Osteocyte (in vitro differentiated cells): ENCODE measurements around the gene SDF4. TPM values are rescaled to one million over a fixed set of nuclear protein-coding genes. Genes with fewer than 3 reads are reported as not detected.

Experiments
- DNase-seq: peaks from one replicate; pipeline ENCODE4 v3.0.0; 2021; ENCODE audit warnings: mixed read lengths; ENCODE audit not compliant: unreplicated experiment; ENCODE audit errors: extremely low spot score
- H3K27ac Mint-ChIP-seq: one replicate; pipeline ENCODE4 v1.8.0; 2021; ENCODE audit warnings: mild to moderate bottlenecking, mixed read lengths; ENCODE audit not compliant: unreplicated experiment
- H3K27me3 Mint-ChIP-seq: one replicate; pipeline ENCODE4 v1.8.0; 2021; ENCODE audit warnings: mixed read lengths; ENCODE audit not compliant: unreplicated experiment
- H3K36me3 Mint-ChIP-seq: one replicate; pipeline ENCODE4 v1.8.0; 2021; ENCODE audit warnings: mixed read lengths; ENCODE audit not compliant: unreplicated experiment
- H3K4me1 Mint-ChIP-seq: one replicate; pipeline ENCODE4 v1.8.0; 2021; ENCODE audit warnings: mixed read lengths; ENCODE audit not compliant: unreplicated experiment
- H3K4me3 Mint-ChIP-seq: one replicate; pipeline ENCODE4 v1.8.0; 2021; ENCODE audit warnings: mild to moderate bottlenecking, moderate library complexity, mixed read lengths; ENCODE audit not compliant: unreplicated experiment
- H3K9me3 Mint-ChIP-seq: one replicate; pipeline ENCODE4 v1.8.0; 2021; ENCODE audit warnings: mixed read lengths; ENCODE audit not compliant: unreplicated experiment
- total RNA-seq: library from RNA; stranded (reverse); gene quantifications from 2 replicates; pipeline ENCODE4 v1.2.1, GENCODE V29; 2021
- TF ChIP-seq, protein P1 (sequence below): fragments of 200-600 bp; sonication (generic); IDR thresholded peaks from 2 replicates; pipeline ENCODE4 v1.5.0; 2021; ENCODE audit warnings: antibody characterized with exemption, mild to moderate bottlenecking, moderate library complexity

The SDF4 gene
- total RNA-seq, 1 donor from 2014 or later, result 196 TPM

- TF ChIP-seq, protein P1, sequence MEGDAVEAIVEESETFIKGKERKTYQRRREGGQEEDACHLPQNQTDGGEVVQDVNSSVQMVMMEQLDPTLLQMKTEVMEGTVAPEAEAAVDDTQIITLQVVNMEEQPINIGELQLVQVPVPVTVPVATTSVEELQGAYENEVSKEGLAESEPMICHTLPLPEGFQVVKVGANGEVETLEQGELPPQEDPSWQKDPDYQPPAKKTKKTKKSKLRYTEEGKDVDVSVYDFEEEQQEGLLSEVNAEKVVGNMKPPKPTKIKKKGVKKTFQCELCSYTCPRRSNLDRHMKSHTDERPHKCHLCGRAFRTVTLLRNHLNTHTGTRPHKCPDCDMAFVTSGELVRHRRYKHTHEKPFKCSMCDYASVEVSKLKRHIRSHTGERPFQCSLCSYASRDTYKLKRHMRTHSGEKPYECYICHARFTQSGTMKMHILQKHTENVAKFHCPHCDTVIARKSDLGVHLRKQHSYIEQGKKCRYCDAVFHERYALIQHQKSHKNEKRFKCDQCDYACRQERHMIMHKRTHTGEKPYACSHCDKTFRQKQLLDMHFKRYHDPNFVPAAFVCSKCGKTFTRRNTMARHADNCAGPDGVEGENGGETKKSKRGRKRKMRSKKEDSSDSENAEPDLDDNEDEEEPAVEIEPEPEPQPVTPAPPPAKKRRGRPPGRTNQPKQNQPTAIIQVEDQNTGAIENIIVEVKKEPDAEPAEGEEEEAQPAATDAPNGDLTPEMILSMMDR, result peak; percentile 47
- DNase-seq, result no peak
- no peaks in the 10 kb centered on the region for H3K27me3 Mint-ChIP-seq
- H3K36me3 Mint-ChIP-seq, result peaks cover 10% of the 10 kb centered on the region
- no peaks in the 10 kb centered on the region for H3K9me3 Mint-ChIP-seq
- H3K4me1 Mint-ChIP-seq, result peaks cover 31% of the 10 kb centered on the region
- peak overlapping the region; percentile 87 for H3K4me3 Mint-ChIP-seq
- peak overlapping the region; percentile 92 for H3K27ac Mint-ChIP-seq
Observed at GRCh38 chr1:1230656-1231399, 973 bp downstream of the SDF4 start.

- Mint-ChIP-seq H3K36me3 (peaks cover 14% of the 10 kb centered on the region), H3K4me1 (peaks cover 31% of the 10 kb centered on the region), H3K4me3 (peak overlapping the region; percentile 36), H3K27me3 (no peaks in the 10 kb centered on the region), H3K9me3 (no peaks in the 10 kb centered on the region), H3K27ac (peak overlapping the region; percentile 5)
- TF ChIP-seq, protein P1, result no peak
- DNase-seq, result no peak
Observed at GRCh38 chr1:1229770-1230169, 2.0 kb downstream of the SDF4 start.

DNA sequence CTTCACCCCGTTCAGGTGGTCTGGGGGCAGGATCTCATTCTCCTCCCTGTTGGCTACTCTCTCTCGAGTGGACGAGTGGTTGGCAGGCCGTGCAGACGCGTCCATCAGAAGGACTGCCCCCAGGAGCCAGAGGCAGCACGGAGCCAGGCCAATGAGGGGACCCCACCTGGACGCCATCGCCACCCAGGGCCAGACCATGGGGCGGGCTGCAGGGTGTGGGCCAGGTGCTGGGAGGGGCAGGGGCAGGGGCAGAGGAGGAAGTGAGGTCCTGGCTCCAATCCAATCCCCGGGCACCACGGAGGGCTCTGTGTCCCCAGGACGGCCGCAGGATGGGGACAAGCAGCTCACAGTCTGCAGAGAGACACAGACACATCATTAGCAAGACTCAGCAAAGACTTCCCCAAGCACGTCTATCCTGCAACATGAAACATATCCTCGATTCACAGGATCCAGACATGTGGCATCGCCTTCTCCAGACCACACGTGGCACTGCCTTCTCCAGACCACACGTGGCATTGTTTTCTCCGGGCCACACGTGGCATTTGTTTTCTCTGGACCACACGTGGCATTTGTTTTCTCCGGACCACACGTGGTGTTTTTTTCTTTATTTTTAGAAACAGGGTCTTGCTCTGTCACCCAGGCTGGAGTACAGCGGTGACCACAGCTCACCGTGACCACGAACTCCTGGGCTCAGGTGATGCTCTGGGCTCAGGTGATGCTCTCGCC lies 3.0 kb downstream of the SDF4 start:
- TF ChIP-seq, protein P1, result no peak
- H3K4me1 Mint-ChIP-seq, result peaks cover 21% of the 10 kb centered on the region
- H3K27ac Mint-ChIP-seq, result no peak overlapping the region
- H3K9me3 Mint-ChIP-seq, result no peaks in the 10 kb centered on the region
- DNase-seq, result no peak
- H3K36me3 Mint-ChIP-seq, result peaks cover 15% of the 10 kb centered on the region
- H3K4me3 Mint-ChIP-seq, result no peak overlapping the region
- no peaks in the 10 kb centered on the region for H3K27me3 Mint-ChIP-seq

DNA sequence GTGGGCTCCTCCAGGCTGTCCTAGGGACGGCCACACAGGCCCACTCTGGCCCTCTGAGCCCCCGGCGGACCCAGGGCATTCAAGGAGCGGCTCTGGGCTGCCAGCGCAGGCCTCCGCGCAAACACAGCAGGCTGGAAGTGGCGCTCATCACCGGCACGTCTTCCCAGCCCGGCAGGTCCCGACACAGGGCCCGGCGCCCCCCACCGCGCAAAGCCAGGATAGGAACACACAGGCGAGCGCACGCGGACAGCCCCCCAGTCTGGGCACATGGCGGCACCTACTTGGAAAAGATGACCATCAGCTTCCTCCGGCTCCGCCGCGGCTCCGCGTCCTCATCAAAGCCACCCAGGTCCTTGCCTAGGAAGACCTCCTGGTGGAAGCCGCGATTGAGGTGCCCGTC lies 3.6 kb downstream of the SDF4 start:
- H3K36me3 Mint-ChIP-seq, result peaks cover 16% of the 10 kb centered on the region
- no peaks in the 10 kb centered on the region for H3K9me3 Mint-ChIP-seq
- H3K27me3 Mint-ChIP-seq, result no peaks in the 10 kb centered on the region
- H3K27ac Mint-ChIP-seq, result no peak overlapping the region
- TF ChIP-seq, protein P1, result no peak
- no peak for DNase-seq
- H3K4me3 Mint-ChIP-seq, result no peak overlapping the region
- peaks cover 17% of the 10 kb centered on the region for H3K4me1 Mint-ChIP-seq

DNA sequence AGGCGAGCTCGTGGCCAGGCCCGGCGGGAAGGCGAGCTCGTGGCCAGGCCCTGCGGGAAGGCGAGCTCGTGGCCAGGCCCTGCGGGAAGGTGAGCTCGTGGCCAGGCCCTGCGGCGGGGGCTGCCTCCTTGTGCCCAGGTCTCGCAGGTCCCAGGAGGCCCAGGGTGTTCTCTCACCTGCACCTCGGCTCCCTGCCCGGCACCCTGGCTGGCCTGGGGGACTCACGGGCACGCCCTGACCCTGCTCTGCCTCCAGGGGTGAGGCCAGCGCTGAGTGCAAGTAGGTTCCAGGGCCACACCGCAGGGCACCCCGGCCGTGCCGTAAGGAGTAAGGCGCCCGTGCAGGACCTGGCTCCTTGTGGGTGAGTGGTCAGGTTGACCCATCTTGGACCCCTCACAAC lies 4.4 kb downstream of the SDF4 start:
- Mint-ChIP-seq H3K27me3 (no peaks in the 10 kb centered on the region), H3K9me3 (no peaks in the 10 kb centered on the region), H3K4me3 (no peak overlapping the region), H3K36me3 (peaks cover 22% of the 10 kb centered on the region), H3K27ac (no peak overlapping the region), H3K4me1 (peaks cover 17% of the 10 kb centered on the region)
- DNase-seq, result no peak
- TF ChIP-seq, protein P1, result no peak
